ENCODE results near the gene MRPL58. TPM values are rescaled to one million over a fixed set of nuclear protein-coding genes. Genes with fewer than 3 reads are reported as not detected.
A peak's percentile ranks its signal among the peaks of the same experiment; 100 is the strongest.

MRPL58 gene
- total and polyA plus RNA-seq, 2 experiments from 2014 or later: 38.0 to 66.7 TPM

DNA sequence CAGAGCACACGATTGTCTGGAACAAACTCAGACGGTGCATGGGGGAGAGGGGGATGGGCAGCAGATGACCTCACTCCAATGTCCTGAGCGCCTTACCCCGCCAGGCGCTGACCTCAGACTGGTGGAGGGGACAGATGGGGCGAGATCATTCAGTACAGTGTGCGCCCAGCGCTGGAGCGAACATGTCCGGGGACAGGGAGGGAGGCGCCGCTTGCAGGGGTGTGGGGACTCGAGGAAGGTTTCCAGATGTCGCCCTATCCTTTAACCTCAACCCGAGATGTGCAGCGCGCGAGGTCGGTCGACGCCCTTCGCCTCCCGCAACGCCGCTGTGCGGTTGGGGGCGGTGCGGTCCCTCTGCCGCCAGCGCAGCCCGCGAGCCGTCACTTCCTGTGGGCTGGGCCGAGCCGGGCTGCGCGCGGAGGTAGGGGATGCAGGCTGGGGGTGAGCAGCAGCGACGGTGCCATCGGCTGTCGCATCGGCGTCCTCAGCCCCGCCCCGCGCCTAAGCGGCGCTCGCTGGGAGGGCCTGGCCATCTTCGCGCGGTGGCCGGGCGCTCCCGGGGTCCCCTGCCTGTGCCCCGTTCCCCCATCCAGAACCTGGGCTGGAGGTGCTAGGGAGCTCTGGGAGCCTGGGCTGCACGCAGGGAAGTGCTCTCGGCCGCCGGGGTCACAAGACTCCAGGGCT is 30.3 kb upstream of the MRPL58 start:
- peak overlapping the region; percentile 78 for H3K4me3 Mint-ChIP-seq

More for the DNA sequence above, 30.3 kb upstream of the MRPL58 start:
- Histone ChIP-seq H2AFZ (peak overlapping the region; percentile 98), H4K20me1 (replicated peaks; ENCODE audit: insufficient read depth) (no peaks in the 10 kb centered on the region), H3K4me1 (ENCODE audit: insufficient read depth) (peaks cover 13% of the 10 kb centered on the region), H3K79me2 (replicated peaks; ENCODE audit: insufficient read depth) (no peaks in the 10 kb centered on the region), H3K27me3 (ENCODE audit: insufficient read depth) (peaks cover 9% of the 10 kb centered on the region), H3K9me2 (ENCODE audit: insufficient read depth) (no peaks in the 10 kb centered on the region), H3K36me3 (ENCODE audit: insufficient read depth) (no peaks in the 10 kb centered on the region), H3F3A (replicated peaks; ENCODE audit: low read depth) (peaks cover 10% of the 10 kb centered on the region; the same call in 1 of the 2 replicates), H3K27ac (ENCODE audit: low read depth) (peak overlapping the region; percentile 85), H3K4me2 (peak overlapping the region; percentile 93), H3K4me3 (peak overlapping the region; percentile 93)
- TF ChIP-seq, protein P1, sequence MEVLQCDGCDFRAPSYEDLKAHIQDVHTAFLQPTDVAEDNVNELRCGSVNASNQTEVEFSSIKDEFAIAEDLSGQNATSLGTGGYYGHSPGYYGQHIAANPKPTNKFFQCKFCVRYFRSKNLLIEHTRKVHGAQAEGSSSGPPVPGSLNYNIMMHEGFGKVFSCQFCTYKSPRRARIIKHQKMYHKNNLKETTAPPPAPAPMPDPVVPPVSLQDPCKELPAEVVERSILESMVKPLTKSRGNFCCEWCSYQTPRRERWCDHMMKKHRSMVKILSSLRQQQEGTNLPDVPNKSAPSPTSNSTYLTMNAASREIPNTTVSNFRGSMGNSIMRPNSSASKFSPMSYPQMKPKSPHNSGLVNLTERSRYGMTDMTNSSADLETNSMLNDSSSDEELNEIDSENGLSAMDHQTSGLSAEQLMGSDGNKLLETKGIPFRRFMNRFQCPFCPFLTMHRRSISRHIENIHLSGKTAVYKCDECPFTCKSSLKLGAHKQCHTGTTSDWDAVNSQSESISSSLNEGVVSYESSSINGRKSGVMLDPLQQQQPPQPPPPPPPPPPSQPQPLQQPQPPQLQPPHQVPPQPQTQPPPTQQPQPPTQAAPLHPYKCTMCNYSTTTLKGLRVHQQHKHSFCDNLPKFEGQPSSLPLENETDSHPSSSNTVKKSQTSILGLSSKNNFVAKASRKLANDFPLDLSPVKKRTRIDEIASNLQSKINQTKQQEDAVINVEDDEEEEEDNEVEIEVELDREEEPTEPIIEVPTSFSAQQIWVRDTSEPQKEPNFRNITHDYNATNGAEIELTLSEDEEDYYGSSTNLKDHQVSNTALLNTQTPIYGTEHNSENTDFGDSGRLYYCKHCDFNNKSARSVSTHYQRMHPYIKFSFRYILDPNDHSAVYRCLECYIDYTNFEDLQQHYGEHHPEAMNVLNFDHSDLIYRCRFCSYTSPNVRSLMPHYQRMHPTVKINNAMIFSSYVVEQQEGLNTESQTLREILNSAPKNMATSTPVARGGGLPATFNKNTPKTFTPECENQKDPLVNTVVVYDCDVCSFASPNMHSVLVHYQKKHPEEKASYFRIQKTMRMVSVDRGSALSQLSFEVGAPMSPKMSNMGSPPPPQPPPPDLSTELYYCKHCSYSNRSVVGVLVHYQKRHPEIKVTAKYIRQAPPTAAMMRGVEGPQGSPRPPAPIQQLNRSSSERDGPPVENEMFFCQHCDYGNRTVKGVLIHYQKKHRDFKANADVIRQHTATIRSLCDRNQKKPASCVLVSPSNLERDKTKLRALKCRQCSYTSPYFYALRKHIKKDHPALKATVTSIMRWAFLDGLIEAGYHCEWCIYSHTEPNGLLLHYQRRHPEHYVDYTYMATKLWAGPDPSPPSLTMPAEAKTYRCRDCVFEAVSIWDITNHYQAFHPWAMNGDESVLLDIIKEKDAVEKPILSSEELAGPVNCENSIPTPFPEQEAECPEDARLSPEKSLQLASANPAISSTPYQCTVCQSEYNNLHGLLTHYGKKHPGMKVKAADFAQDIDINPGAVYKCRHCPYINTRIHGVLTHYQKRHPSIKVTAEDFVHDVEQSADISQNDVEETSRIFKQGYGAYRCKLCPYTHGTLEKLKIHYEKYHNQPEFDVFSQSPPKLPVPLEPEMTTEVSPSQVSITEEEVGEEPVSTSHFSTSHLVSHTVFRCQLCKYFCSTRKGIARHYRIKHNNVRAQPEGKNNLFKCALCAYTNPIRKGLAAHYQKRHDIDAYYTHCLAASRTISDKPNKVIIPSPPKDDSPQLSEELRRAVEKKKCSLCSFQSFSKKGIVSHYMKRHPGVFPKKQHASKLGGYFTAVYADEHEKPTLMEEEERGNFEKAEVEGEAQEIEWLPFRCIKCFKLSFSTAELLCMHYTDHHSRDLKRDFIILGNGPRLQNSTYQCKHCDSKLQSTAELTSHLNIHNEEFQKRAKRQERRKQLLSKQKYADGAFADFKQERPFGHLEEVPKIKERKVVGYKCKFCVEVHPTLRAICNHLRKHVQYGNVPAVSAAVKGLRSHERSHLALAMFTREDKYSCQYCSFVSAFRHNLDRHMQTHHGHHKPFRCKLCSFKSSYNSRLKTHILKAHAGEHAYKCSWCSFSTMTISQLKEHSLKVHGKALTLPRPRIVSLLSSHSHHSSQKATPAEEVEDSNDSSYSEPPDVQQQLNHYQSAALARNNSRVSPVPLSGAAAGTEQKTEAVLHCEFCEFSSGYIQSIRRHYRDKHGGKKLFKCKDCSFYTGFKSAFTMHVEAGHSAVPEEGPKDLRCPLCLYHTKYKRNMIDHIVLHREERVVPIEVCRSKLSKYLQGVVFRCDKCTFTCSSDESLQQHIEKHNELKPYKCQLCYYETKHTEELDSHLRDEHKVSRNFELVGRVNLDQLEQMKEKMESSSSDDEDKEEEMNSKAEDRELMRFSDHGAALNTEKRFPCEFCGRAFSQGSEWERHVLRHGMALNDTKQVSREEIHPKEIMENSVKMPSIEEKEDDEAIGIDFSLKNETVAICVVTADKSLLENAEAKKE (CRISPR knock-in tag; IDR thresholded peaks at IDR 0.05): no peak
- no peak for TF ChIP-seq NANOG (IDR thresholded peaks at IDR 0.05; ENCODE audit: borderline replicate concordance)
- no peak for TF ChIP-seq ZNF114 (CRISPR knock-in tag; IDR thresholded peaks at IDR 0.05)
- TF ChIP-seq EZH2 (IDR thresholded peaks at IDR 0.05; ENCODE audit: low read depth, unreplicated experiment): no peak
- TF ChIP-seq, protein P2, sequence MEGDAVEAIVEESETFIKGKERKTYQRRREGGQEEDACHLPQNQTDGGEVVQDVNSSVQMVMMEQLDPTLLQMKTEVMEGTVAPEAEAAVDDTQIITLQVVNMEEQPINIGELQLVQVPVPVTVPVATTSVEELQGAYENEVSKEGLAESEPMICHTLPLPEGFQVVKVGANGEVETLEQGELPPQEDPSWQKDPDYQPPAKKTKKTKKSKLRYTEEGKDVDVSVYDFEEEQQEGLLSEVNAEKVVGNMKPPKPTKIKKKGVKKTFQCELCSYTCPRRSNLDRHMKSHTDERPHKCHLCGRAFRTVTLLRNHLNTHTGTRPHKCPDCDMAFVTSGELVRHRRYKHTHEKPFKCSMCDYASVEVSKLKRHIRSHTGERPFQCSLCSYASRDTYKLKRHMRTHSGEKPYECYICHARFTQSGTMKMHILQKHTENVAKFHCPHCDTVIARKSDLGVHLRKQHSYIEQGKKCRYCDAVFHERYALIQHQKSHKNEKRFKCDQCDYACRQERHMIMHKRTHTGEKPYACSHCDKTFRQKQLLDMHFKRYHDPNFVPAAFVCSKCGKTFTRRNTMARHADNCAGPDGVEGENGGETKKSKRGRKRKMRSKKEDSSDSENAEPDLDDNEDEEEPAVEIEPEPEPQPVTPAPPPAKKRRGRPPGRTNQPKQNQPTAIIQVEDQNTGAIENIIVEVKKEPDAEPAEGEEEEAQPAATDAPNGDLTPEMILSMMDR (conservative IDR thresholded peaks at IDR 0.05; ENCODE audit: low read depth in 2 of 2): peak in 1 of 2 experiments; percentile 10; a peak in 1 of 4 replicates
- no peak for TF ChIP-seq EZH2phosphoT487 (IDR thresholded peaks at IDR 0.05; ENCODE audit: unreplicated experiment)
- TF ChIP-seq CREB1 (CRISPR knock-in tag; IDR thresholded peaks at IDR 0.05; ENCODE audit: low read depth): peak; percentile 86
- peak; percentile 99 for TF ChIP-seq POLR2AphosphoS5 (IDR thresholded peaks at IDR 0.05; ENCODE audit: low read depth)
- TF ChIP-seq STAT1 (IDR thresholded peaks at IDR 0.05; ENCODE audit: unreplicated experiment): no peak
- TF ChIP-seq, protein P3, sequence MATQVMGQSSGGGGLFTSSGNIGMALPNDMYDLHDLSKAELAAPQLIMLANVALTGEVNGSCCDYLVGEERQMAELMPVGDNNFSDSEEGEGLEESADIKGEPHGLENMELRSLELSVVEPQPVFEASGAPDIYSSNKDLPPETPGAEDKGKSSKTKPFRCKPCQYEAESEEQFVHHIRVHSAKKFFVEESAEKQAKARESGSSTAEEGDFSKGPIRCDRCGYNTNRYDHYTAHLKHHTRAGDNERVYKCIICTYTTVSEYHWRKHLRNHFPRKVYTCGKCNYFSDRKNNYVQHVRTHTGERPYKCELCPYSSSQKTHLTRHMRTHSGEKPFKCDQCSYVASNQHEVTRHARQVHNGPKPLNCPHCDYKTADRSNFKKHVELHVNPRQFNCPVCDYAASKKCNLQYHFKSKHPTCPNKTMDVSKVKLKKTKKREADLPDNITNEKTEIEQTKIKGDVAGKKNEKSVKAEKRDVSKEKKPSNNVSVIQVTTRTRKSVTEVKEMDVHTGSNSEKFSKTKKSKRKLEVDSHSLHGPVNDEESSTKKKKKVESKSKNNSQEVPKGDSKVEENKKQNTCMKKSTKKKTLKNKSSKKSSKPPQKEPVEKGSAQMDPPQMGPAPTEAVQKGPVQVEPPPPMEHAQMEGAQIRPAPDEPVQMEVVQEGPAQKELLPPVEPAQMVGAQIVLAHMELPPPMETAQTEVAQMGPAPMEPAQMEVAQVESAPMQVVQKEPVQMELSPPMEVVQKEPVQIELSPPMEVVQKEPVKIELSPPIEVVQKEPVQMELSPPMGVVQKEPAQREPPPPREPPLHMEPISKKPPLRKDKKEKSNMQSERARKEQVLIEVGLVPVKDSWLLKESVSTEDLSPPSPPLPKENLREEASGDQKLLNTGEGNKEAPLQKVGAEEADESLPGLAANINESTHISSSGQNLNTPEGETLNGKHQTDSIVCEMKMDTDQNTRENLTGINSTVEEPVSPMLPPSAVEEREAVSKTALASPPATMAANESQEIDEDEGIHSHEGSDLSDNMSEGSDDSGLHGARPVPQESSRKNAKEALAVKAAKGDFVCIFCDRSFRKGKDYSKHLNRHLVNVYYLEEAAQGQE (IDR thresholded peaks at IDR 0.05; ENCODE audit: unreplicated experiment): no peak
- TF ChIP-seq ZNF331 (CRISPR knock-in tag; IDR thresholded peaks at IDR 0.05; ENCODE audit: low read depth): no peak
- TF ChIP-seq, protein P4, sequence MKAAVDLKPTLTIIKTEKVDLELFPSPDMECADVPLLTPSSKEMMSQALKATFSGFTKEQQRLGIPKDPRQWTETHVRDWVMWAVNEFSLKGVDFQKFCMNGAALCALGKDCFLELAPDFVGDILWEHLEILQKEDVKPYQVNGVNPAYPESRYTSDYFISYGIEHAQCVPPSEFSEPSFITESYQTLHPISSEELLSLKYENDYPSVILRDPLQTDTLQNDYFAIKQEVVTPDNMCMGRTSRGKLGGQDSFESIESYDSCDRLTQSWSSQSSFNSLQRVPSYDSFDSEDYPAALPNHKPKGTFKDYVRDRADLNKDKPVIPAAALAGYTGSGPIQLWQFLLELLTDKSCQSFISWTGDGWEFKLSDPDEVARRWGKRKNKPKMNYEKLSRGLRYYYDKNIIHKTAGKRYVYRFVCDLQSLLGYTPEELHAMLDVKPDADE (IDR thresholded peaks at IDR 0.05): peak; percentile 67
- TF ChIP-seq JUNB (IDR thresholded peaks at IDR 0.05; ENCODE audit: unreplicated experiment): no peak
- Mint-ChIP-seq H3K27me3 (ENCODE audit: insufficient read depth, low read depth, poor library complexity) (peaks cover 12% of the 10 kb centered on the region), H3K4me1 (peaks cover 7% of the 10 kb centered on the region; the same call in 2 of the 3 replicates), H3K27ac (peak overlapping the region; percentile 92), H3K9me3 (no peaks in the 10 kb centered on the region), H3K36me3 (ENCODE audit: low read depth) (no peaks in the 10 kb centered on the region)
- ATAC-seq: peak; percentile 95
- DNase-seq (ENCODE audit: low spot score): peak; percentile 94
